ENCODE results near the gene CISH.

Gene CISH, protein sequence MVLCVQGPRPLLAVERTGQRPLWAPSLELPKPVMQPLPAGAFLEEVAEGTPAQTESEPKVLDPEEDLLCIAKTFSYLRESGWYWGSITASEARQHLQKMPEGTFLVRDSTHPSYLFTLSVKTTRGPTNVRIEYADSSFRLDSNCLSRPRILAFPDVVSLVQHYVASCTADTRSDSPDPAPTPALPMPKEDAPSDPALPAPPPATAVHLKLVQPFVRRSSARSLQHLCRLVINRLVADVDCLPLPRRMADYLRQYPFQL

DNA sequence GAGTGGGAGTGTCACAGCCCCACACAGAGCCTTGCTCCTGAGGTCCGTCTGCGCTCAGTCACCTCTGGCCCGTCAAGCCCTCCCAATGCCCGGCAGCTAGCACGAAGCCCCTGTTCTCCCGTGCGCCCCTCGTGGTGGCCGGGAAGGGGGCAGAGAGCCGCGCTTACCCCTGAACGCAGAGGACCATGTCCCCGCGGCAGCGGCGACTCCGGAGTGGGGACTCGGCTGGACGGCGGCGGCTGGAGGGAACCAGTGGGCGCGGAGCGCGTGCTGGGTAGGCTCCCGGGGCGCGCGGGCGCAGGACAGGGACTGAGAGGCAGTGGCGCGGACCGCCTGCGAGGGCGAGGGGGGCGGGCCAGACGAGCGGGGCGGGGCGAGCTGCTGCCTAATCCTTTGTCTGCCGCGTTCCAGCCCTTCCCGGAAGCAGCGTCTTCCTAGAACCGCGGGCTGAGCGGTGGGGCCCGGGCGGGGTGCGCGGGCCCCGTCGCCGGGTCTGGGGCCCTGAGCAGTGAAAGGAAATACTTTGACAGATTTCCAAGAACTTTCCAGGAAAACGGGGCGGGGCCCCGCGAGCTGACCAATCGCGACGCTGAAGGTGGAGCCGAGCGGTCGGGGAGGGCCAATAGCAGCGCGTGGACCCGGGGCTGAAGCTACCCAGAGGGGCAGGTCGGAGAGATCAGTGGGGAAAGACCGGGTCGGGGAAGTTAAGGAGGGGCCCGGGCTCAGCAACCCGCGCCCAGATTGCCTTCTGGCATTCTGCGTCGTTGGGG, at the start of gene CISH:
TSS of gene CISH (minus strand) at position 311 of the 770 bp plus-strand sequence. CDS start at position 187, 124 bp downstream.
- peak; percentile 86 to 94 for DNase-seq (ENCODE audit: low read depth in 2 of 2, low spot score in 1 of 2)

DNA sequence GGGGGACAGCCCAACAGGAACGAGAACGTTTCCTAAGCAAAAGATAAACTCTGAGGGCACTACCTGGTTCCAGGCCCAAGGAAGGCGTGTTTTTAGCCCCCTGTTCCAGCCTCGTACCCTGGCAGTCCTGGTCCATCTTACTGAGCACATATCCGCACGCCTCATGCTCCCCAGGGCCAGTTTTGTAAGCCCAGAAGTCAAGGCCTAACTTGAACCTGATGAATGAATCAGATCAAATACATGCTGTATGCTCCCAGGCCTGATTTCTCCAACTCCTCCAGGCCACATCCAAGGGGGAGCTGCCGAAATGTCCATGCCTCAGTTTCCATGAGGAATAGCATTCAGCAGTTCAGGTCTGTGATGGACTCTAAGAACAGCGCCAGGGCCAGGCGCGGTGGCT, 48.8 kb upstream of the CISH start:
- no peak for DNase-seq (ENCODE audit: low read depth in 2 of 2, low spot score in 1 of 2)

DNA sequence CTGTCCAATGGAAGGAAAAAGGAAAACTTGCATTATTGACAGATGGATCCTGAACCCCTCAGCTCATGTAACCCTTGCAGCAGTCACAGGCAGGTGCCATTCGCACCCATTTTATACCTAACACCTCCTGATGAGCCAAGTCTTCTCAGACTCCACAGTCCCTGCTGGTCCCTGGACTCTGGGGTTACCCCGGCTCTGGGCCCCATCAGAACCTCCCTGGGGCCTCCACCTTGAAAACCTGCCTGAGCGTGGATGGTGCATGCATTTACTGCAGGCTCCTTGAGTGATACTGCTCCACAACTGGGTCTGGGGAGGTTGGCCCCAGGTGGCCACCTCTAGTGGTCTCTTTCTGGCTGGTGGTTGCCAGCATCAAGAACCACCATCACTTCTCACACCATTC, 47.3 kb upstream of the CISH start:
- no peak for DNase-seq (ENCODE audit: low read depth in 2 of 2, low spot score in 1 of 2)

DNA sequence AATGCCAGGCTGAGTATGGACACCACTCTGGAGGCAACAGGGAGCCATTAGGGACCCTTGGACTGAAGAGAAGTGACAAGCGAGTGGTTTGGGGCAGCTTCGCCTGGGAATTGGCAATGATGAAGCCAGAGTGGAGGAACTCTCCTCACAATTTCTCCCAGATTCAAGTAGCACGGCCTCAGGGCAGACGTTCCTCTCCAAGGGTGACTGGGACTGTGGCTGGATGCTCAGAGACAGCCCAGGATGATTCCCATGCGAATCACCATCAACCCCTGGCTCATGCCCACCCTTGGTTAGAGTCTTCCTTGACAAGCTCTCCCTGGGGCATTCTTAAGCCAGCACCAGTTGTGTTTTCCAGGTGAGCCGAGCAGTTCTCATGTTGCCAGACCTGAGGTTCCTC, 46.8 kb upstream of the CISH start:
- DNase-seq (ENCODE audit: low read depth in 2 of 2, low spot score in 1 of 2): no peak

DNA sequence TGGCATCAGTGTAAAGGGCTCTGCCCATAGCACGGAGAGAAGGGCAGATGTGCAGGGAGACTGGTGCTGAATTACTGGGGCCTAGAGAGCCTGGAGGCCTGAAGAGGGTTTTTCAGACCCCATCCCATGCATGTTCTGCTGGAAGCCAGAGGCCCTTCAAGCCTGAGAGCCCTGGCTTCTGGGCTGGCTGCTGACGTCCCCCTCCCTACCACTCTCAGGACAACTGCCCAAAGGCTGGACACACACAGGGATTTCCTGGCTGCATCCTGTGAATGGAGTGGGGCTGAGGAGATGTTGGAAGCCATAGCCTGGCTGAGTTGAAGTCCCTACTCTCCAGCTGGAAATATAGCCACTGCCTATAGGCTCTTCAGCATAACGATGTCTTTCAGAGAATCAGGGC, 46.2 kb upstream of the CISH start:
- DNase-seq (ENCODE audit: low read depth in 2 of 2, low spot score in 1 of 2): no peak

DNA sequence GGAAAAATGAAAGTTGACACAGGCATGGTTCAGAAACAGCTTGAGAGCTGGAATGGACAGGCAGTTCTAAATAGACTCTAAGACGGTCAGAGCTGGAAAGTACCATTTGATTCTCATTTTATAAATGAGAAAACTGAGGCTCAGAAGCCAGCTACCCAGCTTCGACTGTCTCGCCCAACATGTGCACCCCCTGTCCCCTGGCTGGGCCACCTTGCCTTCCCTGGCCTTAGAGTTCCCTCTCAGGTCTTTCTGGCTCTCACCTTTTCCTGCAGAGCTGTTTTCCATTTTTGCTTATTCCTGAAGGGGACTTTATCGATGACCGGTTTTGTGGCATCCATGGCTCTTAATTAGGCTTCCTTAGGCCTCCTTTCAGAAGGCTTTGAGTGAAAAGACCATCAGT, 45.8 kb upstream of the CISH start:
- no peak for DNase-seq (ENCODE audit: low read depth in 2 of 2, low spot score in 1 of 2)

DNA sequence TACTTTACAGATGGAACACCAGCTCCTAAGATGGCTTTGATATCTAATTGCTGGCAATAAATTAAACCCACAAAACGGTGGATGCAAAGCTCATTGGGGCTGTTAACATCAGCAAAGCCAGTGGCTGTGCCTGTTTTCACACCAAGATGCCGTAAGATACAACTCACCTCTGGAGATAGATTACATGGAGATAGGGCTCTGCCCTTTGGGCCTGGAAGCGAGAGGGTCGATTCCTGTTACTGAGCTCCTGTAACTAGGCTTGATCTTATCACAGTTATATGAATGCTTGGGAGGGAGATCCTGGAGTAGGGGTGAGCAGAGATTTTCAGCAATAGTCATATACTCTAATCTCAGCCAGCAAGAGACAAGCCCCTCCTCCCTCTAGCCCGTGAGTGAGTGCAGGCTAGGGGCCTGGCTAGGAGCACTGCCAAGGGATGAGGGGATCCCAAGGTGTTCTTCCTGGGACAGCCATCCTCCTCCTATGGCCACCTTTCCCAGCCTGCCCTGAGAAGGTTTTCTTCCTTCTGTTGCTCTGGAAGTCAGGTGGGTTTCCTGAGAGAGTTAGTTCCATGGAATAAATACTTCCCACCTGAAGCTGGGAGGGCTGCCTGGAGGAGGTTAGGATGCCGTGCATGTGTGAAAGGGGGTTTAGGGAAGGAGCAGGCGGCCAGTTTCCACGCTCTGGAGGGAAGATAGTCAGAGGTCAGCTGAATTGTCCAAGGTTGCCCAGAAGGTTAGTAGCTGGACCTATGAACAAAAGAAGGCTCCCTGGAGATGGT, 45.0 kb upstream of the CISH start:
- no peak for DNase-seq (ENCODE audit: low read depth in 2 of 2, low spot score in 1 of 2)

DNA sequence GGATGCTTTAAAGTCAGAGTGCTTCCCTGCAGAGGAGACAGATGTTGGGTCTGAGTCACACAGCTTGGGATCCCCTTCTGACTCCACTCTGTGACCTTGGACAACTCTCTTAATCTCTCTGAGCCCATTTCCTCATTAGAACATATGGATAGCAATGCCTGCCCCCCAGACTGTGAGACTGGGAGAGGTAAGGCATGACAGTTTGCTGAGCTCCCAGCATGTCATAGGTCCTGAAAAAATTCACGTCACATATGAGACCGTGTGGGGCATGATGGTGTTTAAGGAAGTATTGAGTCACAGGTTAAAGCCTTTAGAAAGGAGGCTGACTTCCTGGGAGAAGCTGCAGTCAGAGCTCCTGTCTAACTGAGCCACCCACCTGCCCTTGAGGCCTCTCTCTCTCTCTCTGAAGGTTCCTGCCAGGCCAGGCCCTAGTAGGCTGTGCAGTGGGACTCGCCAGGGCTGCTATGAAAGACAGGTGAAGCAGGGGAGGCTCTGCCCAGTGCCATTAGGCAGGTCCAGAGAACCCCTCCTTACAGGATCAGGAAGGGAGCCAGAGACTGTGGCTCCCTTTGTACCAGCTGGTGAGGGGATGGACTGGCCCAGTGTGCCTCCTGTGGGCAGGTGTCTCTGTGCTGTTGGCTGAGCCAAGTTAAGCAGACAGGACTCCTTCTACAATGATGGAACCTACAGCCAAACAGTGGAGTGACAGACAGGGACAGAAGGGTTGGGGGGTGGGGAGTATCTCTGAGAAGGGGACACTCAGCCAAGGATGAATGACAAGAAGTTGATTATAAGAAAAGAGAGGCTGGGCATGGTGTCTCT, 43.6 kb upstream of the CISH start:
- no peak for DNase-seq (ENCODE audit: low read depth in 2 of 2, low spot score in 1 of 2)

DNA sequence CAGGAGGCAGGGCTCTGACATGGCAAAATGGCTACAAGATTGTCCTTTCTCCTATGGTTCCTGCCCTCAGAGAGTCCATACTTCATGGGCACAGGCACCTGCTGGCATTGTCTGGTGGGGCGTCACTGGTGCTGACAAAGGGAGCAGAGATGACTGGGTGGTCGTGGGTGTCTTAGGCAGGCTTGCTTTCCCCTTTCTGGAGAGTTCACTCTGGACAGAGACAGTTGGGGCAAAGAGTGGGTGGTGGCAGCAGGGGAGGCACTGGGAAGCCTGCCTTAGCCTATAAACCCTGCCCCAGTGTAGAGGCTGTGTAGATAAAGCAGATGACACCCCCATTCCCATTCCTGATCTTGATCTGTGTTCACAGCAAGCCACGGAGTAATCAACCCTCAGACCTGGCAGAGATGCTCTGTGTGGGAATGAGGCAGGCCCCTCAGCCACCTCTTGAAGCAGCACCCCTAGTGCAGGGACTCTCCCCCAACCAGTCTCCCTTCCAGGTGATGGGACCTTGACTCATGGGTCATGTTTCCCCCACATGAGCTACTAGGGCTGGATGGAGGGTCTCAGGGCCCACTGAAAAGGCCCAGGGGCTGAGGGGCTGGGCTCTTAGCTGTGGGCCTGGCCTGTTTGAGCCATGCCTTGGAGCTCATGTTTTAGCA, 42.5 kb upstream of the CISH start:
- no peak for DNase-seq (ENCODE audit: low read depth in 2 of 2, low spot score in 1 of 2)

DNA sequence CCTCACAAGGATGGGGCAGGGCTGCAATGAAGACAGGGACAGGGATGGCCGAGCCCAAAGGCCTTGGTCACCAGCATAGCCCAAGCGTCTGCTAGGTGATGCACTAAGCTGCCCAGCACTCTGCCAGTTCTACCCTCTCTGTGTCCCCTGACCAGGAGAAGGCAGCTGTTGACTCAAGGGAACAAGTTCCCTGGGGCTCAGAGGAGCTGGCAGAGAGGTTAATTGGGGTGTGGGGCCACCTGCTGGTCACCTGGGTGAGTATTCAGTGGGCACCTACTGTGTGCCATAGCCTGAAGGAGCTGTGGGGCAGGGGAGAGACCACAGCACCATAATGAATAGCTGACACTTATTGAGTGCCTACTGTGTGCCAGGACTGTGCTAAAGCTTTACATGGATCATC, 41.1 kb upstream of the CISH start:
- peak; percentile 9 to 25 for DNase-seq (ENCODE audit: low read depth in 2 of 2, low spot score in 1 of 2)

DNA sequence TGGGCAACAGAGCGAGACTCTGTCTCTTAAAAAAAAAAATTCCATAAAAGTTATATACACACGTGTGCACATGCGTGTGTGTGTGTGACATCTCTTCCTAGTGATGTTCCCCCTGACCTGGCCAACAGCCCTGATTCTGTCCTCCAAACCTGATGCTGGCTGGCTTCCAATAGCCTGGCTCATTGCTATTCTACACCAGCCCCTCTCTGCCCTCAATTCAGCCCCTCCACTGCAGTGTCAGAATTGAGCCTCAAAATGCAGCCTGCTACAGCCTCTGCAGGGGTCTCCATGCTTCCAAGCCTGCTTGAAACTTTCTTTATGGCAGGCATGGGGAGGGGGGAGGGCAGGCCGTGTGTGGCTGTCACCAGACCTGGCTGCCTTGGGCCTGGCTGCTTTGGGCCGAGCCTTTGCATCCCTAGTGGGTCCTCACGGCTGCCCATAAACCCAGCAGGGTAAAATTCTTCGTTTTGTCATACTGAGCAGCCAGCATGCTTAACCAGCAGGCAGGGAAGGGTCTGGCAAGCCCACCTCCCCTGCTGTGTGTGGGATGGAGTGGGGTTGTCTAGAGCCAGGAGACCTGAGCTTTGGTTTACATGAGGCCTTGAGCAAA, 40.5 kb upstream of the CISH start:
- DNase-seq (ENCODE audit: low read depth in 2 of 2, low spot score in 1 of 2): no peak

DNA sequence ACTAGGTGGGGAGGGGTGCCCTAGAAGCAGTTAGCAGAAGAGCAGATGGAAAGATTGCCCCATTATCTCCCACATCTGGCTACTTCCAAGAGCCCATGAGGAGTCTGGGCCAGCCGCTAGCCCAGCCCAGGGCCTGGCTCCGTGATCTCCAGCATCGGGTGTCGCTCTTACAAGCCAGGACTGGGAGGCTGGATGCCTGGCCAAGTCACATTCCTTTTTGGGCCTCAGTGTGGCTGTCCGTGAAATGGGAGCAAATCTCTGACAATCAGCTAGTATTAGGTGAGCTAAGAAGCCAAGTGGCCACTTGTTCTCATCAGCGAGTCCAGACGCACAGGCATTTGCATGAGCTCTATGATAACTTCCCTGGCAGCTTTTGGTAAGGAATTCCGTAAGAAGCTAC, 39.9 kb upstream of the CISH start:
- no peak for DNase-seq (ENCODE audit: low read depth in 2 of 2, low spot score in 1 of 2)

DNA sequence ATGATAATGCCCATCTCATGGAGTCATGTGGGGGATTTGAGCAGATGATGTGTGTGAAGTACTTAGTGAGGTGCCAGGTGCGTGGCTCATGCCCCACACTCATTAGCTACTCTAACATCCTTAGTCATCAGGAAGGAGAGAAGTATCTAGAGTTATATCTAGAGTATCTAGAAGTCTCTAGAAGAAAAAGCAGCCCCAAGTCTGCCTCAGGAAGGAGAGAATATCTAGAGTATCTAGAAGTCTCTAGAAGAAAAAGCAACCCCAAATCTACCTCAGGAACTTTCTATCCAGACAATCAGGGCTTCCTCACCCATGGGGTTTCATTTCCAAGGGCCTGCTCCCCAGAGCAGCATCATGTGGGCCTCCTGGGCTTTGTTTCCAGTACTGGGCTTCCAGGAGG, 38.4 kb upstream of the CISH start:
- DNase-seq (ENCODE audit: low read depth in 2 of 2, low spot score in 1 of 2): no peak

DNA sequence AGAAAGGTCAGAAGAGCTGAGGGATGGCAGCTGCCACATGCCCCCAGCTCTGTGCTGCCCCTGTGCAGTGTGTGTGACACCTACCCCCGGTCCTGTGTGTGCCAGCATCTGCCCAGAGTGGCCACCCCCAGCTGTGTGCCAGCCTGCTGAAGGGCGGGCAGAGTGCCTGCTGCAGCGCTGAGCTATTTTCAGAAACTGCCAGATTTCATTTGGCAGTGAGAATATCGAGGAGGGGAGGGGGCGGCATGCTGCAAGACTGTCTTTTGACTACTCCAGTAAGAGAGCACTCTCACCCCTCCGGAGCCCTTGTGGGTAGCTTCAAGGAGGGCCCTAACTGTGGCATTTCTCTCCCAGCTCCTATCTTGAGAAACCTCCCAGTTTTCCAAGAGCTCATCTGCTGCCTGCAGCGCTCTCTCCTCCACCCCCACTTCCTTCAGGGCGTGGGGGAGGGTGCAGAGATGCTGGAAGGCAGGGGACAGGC, 37.9 kb upstream of the CISH start:
- no peak for DNase-seq (ENCODE audit: low read depth in 2 of 2, low spot score in 1 of 2)

DNA sequence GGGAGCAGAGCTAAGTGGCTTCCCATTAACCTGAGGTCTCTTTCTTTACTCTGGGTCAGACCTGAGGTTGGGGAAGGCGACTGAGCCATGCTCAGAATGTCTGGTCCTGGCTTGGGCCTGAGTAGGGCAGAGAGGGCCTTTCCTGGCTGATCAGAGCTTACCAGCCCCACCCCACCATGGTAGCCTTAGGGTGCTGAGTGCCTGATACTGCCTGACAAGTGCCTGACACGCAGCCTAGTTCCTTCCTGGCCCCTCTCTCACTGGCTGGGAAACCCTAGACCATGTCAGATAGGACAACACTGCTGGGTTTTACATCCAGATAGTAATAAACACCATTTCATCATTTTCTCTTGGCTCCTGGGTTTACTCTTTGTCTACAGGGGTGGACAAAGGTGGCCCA, 37.4 kb upstream of the CISH start:
- no peak for DNase-seq (ENCODE audit: low read depth in 2 of 2, low spot score in 1 of 2)

DNA sequence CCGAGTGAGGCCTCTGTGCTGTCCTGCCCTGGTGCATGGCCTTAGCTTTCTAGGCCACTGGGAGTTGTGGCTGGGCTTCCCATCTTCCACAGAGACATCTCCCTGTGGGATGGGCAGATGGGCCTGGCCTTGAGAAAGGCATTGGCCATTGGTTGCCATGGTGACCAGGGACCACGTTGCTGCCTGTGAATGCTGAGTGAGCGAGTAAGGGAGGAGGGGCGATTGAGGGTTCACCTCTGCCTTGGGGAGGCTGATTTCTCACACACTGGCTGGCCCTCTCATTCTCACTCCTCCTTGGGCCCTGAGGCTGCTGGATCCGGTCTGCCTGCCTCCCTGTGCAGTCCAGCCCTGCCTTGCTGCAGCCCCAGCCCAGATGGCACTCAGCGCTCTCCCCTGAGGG, 36.7 kb upstream of the CISH start:
- DNase-seq (ENCODE audit: low read depth in 2 of 2, low spot score in 1 of 2): no peak

DNA sequence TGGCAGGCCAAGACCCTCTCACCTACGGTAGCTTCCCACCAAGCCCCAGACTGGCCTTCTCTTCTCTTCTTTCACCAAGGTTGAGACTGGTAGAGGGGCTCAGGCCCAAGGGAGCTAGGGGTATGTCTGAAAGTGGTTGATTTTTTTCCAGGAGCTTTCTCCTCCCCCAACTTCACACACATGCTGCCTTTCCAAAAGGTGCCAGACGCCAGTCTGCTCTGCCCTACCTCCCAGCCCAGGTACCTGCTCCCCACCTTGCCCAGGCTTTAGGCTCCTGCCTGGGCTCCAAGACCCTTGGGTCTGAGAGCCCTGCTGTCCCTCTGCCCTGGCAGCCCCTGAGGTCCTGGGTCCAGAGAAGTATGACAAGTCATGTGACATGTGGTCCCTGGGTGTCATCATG, 33.8 kb upstream of the CISH start:
- DNase-seq (ENCODE audit: low read depth in 2 of 2, low spot score in 1 of 2): no peak

DNA sequence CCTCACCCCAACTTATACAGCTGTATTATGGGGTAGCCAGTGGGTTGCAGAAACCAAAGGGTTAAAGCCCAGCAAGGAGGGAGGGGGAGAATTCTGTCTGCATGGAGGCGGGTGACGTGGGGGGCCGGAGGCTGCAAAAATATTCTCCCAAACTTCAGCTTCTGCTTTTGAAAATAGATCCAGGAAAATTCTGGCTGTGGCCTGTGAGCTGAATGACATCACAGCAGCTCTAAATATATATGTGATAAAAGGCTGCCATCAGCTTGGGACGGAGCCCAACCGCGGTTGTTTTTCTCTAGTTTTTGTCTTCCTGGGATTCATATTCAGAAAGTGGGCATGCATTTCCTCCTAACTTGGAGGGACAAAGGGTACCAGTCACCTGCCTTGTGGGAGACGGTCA, 33.0 kb upstream of the CISH start:
- no peak for DNase-seq (ENCODE audit: low read depth in 2 of 2, low spot score in 1 of 2)

DNA sequence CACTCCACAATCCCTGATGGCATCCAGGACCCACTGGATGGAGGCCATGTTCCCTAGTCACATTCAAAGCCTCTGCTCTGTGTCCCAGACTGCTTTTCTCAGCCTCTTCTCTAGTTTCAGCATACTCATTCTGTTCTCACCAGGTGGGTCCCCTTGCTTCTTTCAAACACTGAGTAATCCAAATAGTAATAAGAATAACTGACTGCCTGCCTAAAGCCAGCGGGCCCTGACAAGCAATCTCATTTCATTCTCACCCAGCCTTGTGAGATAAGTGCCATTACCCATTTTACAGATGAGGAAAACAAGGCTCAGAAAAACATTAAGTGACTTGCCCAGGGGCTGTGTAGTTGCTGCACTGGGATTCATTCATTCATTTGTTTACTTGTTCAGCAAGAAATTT, 30.8 kb upstream of the CISH start:
- no peak for DNase-seq (ENCODE audit: low read depth in 2 of 2, low spot score in 1 of 2)

DNA sequence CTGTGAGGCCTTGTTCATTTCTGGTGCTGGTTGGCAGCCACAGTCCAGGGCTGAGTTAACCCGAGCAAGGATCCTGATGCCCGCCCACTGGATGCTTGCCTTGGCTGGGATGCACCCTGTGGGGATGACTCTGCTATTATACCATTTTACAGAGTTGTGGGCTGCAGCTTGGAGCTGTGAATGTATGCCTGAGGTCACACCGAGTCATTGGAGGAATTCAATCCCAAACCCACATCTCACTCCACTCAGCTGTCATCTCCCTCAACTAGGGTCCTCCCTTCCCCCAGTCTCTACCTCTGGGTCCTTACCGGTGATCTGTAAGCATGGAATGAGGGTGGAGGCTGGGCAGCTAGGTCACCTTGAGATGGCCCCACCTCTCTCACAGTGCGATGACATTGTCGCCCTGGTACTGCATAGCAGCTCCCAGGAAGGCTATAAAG, 27.5 kb upstream of the CISH start:
- DNase-seq (ENCODE audit: low read depth in 2 of 2, low spot score in 1 of 2): no peak
